ENCODE data around the gene NRXN2.
"Not testable (repeated sequence)": the region's sequence is repeated elsewhere in the genome, so short reads cannot be mapped to it uniquely, and the experiment has no call there.

The NRXN2 gene

GRCh38 chr11:64568041-64568571 is 154.9 kb downstream of the NRXN2 start:
- H3K9me3 Mint-ChIP-seq = no peaks in the 10 kb centered on the region
- H3K27me3 Mint-ChIP-seq (ENCODE audit: low read depth) = peaks cover 6% of the 10 kb centered on the region
- H3K36me3 Mint-ChIP-seq (ENCODE audit: low read depth) = no peaks in the 10 kb centered on the region
- no peak overlapping the region for H3K4me3 Mint-ChIP-seq
- H3K27ac Mint-ChIP-seq = no peak overlapping the region
- peaks cover 3% of the 10 kb centered on the region for H3K4me1 Mint-ChIP-seq (ENCODE audit: low read depth)

GRCh38 chr11:64566915-64567891 is 155.8 kb downstream of the NRXN2 start:
- H3K27me3 Mint-ChIP-seq (ENCODE audit: low read depth) = no peaks in the 10 kb centered on the region
- no peaks in the 10 kb centered on the region for H3K36me3 Mint-ChIP-seq (ENCODE audit: low read depth)
- no peak overlapping the region for H3K27ac Mint-ChIP-seq
- no peaks in the 10 kb centered on the region for H3K9me3 Mint-ChIP-seq
- no peak overlapping the region for H3K4me3 Mint-ChIP-seq
- H3K4me1 Mint-ChIP-seq (ENCODE audit: low read depth) = peaks cover 3% of the 10 kb centered on the region

- H3K4me1 Mint-ChIP-seq (ENCODE audit: low read depth) = peaks cover 3% of the 10 kb centered on the region
- no peak overlapping the region for H3K4me3 Mint-ChIP-seq
- no peaks in the 10 kb centered on the region for H3K27me3 Mint-ChIP-seq (ENCODE audit: low read depth)
- no peaks in the 10 kb centered on the region for H3K9me3 Mint-ChIP-seq
- H3K27ac Mint-ChIP-seq = no peak overlapping the region
- no peaks in the 10 kb centered on the region for H3K36me3 Mint-ChIP-seq (ENCODE audit: low read depth)
Measured at GRCh38 chr11:64566042-64566914, 156.7 kb downstream of the NRXN2 start.

- Mint-ChIP-seq H3K27ac (no peak overlapping the region), H3K4me1 (ENCODE audit: low read depth) (peaks cover 3% of the 10 kb centered on the region), H3K9me3 (no peaks in the 10 kb centered on the region), H3K36me3 (ENCODE audit: low read depth) (no peaks in the 10 kb centered on the region), H3K4me3 (no peak overlapping the region), H3K27me3 (ENCODE audit: low read depth) (no peaks in the 10 kb centered on the region)
Measured at GRCh38 chr11:64564947-64565889, 157.8 kb downstream of the NRXN2 start.

GRCh38 chr11:64564419-64564818 is 158.6 kb downstream of the NRXN2 start:
- H3K27ac Mint-ChIP-seq = no peak overlapping the region
- H3K4me1 Mint-ChIP-seq (ENCODE audit: low read depth) = peaks cover 3% of the 10 kb centered on the region
- no peak overlapping the region for H3K4me3 Mint-ChIP-seq
- no peaks in the 10 kb centered on the region for H3K36me3 Mint-ChIP-seq (ENCODE audit: low read depth)
- H3K9me3 Mint-ChIP-seq = no peaks in the 10 kb centered on the region
- no peaks in the 10 kb centered on the region for H3K27me3 Mint-ChIP-seq (ENCODE audit: low read depth)

GRCh38 chr11:64563966-64564365 is 159.0 kb downstream of the NRXN2 start:
- Mint-ChIP-seq H3K9me3 (no peaks in the 10 kb centered on the region), H3K36me3 (ENCODE audit: low read depth) (no peaks in the 10 kb centered on the region), H3K4me1 (ENCODE audit: low read depth) (peaks cover 3% of the 10 kb centered on the region), H3K27me3 (ENCODE audit: low read depth) (no peaks in the 10 kb centered on the region), H3K27ac (no peak overlapping the region), H3K4me3 (no peak overlapping the region)

GRCh38 chr11:64562723-64563351 is 160.2 kb downstream of the NRXN2 start:
- H3K27ac Mint-ChIP-seq = no peak overlapping the region
- peaks cover 3% of the 10 kb centered on the region for H3K4me1 Mint-ChIP-seq (ENCODE audit: low read depth)

GRCh38 chr11:64561984-64562722 is 160.8 kb downstream of the NRXN2 start:
- no peaks in the 10 kb centered on the region for H3K36me3 Mint-ChIP-seq (ENCODE audit: low read depth)
- H3K27me3 Mint-ChIP-seq (ENCODE audit: low read depth) = no peaks in the 10 kb centered on the region
- peaks cover 3% of the 10 kb centered on the region for H3K4me1 Mint-ChIP-seq (ENCODE audit: low read depth)
- H3K4me3 Mint-ChIP-seq = no peak overlapping the region
- no peaks in the 10 kb centered on the region for H3K9me3 Mint-ChIP-seq
- no peak overlapping the region for H3K27ac Mint-ChIP-seq

More at GRCh38 chr11:64562723-64563351, 160.2 kb downstream of the NRXN2 start:
- no peaks in the 10 kb centered on the region for H3K36me3 Mint-ChIP-seq (ENCODE audit: low read depth)
- H3K27me3 Mint-ChIP-seq (ENCODE audit: low read depth) = no peaks in the 10 kb centered on the region
- no peaks in the 10 kb centered on the region for H3K9me3 Mint-ChIP-seq
- H3K4me3 Mint-ChIP-seq = no peak overlapping the region

- H3K4me3 Mint-ChIP-seq; H3K27me3 Mint-ChIP-seq (ENCODE audit: low read depth); H3K27ac Mint-ChIP-seq; H3K36me3 Mint-ChIP-seq (ENCODE audit: low read depth); H3K9me3 Mint-ChIP-seq; H3K4me1 Mint-ChIP-seq (ENCODE audit: low read depth): not testable (repeated sequence)
Measured at GRCh38 chr11:64561429-64561828, 161.6 kb downstream of the NRXN2 start.

GRCh38 chr11:64560941-64561340 is 162.1 kb downstream of the NRXN2 start:
- no peaks in the 10 kb centered on the region for H3K27me3 Mint-ChIP-seq (ENCODE audit: low read depth)
- no peaks in the 10 kb centered on the region for H3K9me3 Mint-ChIP-seq
- H3K4me3 Mint-ChIP-seq = no peak overlapping the region
- H3K27ac Mint-ChIP-seq = no peak overlapping the region
- H3K36me3 Mint-ChIP-seq (ENCODE audit: low read depth) = no peaks in the 10 kb centered on the region
- H3K4me1 Mint-ChIP-seq (ENCODE audit: low read depth) = no peaks in the 10 kb centered on the region

- Mint-ChIP-seq H3K4me3 (no peak overlapping the region), H3K36me3 (ENCODE audit: low read depth) (no peaks in the 10 kb centered on the region), H3K27ac (no peak overlapping the region), H3K9me3 (no peaks in the 10 kb centered on the region), H3K4me1 (ENCODE audit: low read depth) (no peaks in the 10 kb centered on the region), H3K27me3 (ENCODE audit: low read depth) (no peaks in the 10 kb centered on the region)
Measured at GRCh38 chr11:64560139-64560771, 162.7 kb downstream of the NRXN2 start.

- Mint-ChIP-seq H3K9me3 (no peaks in the 10 kb centered on the region), H3K4me3 (no peak overlapping the region), H3K27ac (no peak overlapping the region), H3K4me1 (ENCODE audit: low read depth) (no peaks in the 10 kb centered on the region), H3K36me3 (ENCODE audit: low read depth) (no peaks in the 10 kb centered on the region), H3K27me3 (ENCODE audit: low read depth) (no peaks in the 10 kb centered on the region)
Measured at GRCh38 chr11:64559351-64560138, 163.5 kb downstream of the NRXN2 start.

All from T-helper 1 cell treated with Interleukin-12 subunit alpha and Interleukin-12 subunit beta and Interleukin-4 antibody, amounts not matched to agents 30 μg/mL and 1 μg/mL, for 36 hours (primary cell).